ENCODE results near the gene DDX54. TPM values are rescaled to one million over a fixed set of nuclear protein-coding genes. Genes with fewer than 3 reads are reported as not detected.

Gene DDX54
- total RNA-seq, 4 donors from 2014 or later = 29.1 to 59.6 (median 52.7) TPM

DNA sequence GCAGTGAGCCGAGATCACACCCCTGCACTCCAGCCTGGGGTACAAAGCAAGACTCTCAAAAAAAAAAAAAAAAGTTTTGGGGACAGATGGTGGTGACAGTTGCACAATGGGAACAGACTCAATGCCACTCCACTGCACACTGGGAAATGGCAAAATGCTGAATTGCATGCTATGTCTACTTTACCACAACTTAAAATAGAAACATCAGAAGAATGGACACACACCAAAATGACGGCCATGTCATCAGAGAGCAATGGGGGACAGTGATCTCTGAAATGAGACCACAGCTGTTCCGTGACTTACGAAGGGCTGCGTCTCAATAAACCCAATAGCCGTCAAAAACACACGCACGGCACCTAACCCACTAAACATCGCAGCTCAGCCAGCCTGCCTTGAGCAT, 13.7 kb downstream of the DDX54 start:
- Histone ChIP-seq H3K9me3 (no peaks in the 10 kb centered on the region), H3K4me3 (no peak overlapping the region), H3K36me3 (peaks cover 84 to 100% (median 99%) of the 10 kb centered on the region in 4 donors), H3K27me3 (peaks cover 0 to 6% (median 0%) of the 10 kb centered on the region in 4 donors), H3K4me1 (no peaks in the 10 kb centered on the region), H3K27ac (replicated peaks in 1 of 4) (no peak overlapping the region)
- 96% methylated on average over 9 of the region's 9 CpGs for WGBS
- TF ChIP-seq CTCF (IDR thresholded peaks at IDR 0.05) (no peak), POLR2A (IDR thresholded peaks at IDR 0.05; ENCODE audit: low read depth) (no peak), EP300 (IDR thresholded peaks at IDR 0.05) (no peak), POLR2AphosphoS5 (IDR thresholded peaks at IDR 0.05) (no peak)
- DNase-seq (ENCODE audit: extremely low spot score) = no peak
- intact Hi-C loops (cut with DNase I) = loop anchor here (5.0 kb wide), 1 partner anchor 124 kb away; no protein-coding TSS in a partner anchor

- intact Hi-C loops (cut with DNase I) = loop anchor here (5.0 kb wide), 1 partner anchor 124 kb away; no protein-coding TSS in a partner anchor
- TF ChIP-seq EP300 (IDR thresholded peaks at IDR 0.05) (no peak), POLR2AphosphoS5 (IDR thresholded peaks at IDR 0.05) (no peak), CTCF (IDR thresholded peaks at IDR 0.05) (no peak)
- WGBS = 96% methylated on average over 4 of the region's 4 CpGs
- no peak overlapping the region for H3K4me3 ChIP-seq
- H3K27me3 ChIP-seq = peaks cover 0 to 6% (median 0%) of the 10 kb centered on the region in 4 donors
- DNase-seq (ENCODE audit: extremely low spot score) = no peak
- H3K4me1 ChIP-seq = no peaks in the 10 kb centered on the region
- no peaks in the 10 kb centered on the region for H3K9me3 ChIP-seq
- H3K27ac ChIP-seq (replicated peaks in 1 of 4) = no peak overlapping the region
- H3K36me3 ChIP-seq = peaks cover 84 to 100% (median 99%) of the 10 kb centered on the region in 4 donors
Observed at GRCh38 chr12:113170926-113171325, 14.4 kb downstream of the DDX54 start.

DNA sequence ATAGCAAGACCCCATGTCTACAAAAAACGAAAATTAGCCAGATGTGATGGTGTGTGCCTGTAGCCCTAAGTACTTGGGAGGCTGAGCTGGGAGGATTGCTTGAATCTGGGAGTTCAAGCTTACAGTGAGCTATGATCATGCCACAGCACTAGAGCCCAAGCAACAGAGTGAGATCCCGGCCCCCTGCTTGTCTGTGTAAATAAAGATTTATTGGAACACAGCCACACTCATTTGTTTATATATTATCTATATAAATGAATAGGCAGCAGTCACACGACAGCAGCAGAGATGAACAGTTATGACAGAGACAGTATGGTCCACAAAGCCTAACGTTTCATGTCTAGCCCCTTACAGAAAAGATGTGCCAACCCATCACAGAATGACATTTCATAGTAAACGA, 14.8 kb downstream of the DDX54 start:
- no peak for DNase-seq (ENCODE audit: extremely low spot score)
- no peaks in the 10 kb centered on the region for H3K9me3 ChIP-seq
- WGBS = 92% methylated on average over 5 of the region's 5 CpGs
- H3K36me3 ChIP-seq = peaks cover 87 to 100% (median 99%) of the 10 kb centered on the region in 4 donors
- intact Hi-C loops (cut with DNase I) = loop anchor here (5.0 kb wide), 1 partner anchor 123 kb away; no protein-coding TSS in a partner anchor
- peaks cover 0 to 6% (median 0%) of the 10 kb centered on the region in 4 donors for H3K27me3 ChIP-seq
- TF ChIP-seq POLR2AphosphoS5 (IDR thresholded peaks at IDR 0.05) (no peak), POLR2A (IDR thresholded peaks at IDR 0.05; ENCODE audit: low read depth) (no peak), EP300 (IDR thresholded peaks at IDR 0.05) (no peak), CTCF (IDR thresholded peaks at IDR 0.05) (no peak)
- no peak overlapping the region for H3K4me3 ChIP-seq
- H3K4me1 ChIP-seq = no peaks in the 10 kb centered on the region
- no peak overlapping the region for H3K27ac ChIP-seq (replicated peaks in 1 of 4)

- no peaks in the 10 kb centered on the region for H3K9me3 ChIP-seq
- H3K27me3 ChIP-seq = peaks cover 0 to 6% (median 0%) of the 10 kb centered on the region in 4 donors
- intact Hi-C loops (cut with DNase I) = loop anchor here (5.0 kb wide), 1 partner anchor 122 kb away; no protein-coding TSS in a partner anchor
- DNase-seq (ENCODE audit: extremely low spot score) = no peak
- H3K4me1 ChIP-seq = no peaks in the 10 kb centered on the region
- no peak overlapping the region for H3K27ac ChIP-seq (replicated peaks in 1 of 4)
- H3K36me3 ChIP-seq = peaks cover 85 to 100% (median 100%) of the 10 kb centered on the region in 4 donors
- WGBS = 95% methylated on average over 8 of the region's 13 CpGs
- no peak overlapping the region for H3K4me3 ChIP-seq
- TF ChIP-seq POLR2A (IDR thresholded peaks at IDR 0.05; ENCODE audit: low read depth) (no peak), POLR2AphosphoS5 (IDR thresholded peaks at IDR 0.05) (no peak), CTCF (IDR thresholded peaks at IDR 0.05) (no peak), EP300 (IDR thresholded peaks at IDR 0.05) (no peak)
Observed at GRCh38 chr12:113169697-113170096, 15.6 kb downstream of the DDX54 start.

GRCh38 chr12:113167868-113168267, 17.4 kb downstream of the DDX54 start:
- 91% methylated on average over 6 of the region's 10 CpGs for WGBS
- intact Hi-C loops (cut with DNase I) = no loop called here
- H3K36me3 ChIP-seq = peaks cover 87 to 100% (median 100%) of the 10 kb centered on the region in 4 donors
- H3K27me3 ChIP-seq = peaks cover 0 to 20% (median 0%) of the 10 kb centered on the region in 4 donors
- H3K9me3 ChIP-seq = no peaks in the 10 kb centered on the region
- H3K4me1 ChIP-seq = no peaks in the 10 kb centered on the region
- no peak overlapping the region for H3K4me3 ChIP-seq
- TF ChIP-seq EP300 (IDR thresholded peaks at IDR 0.05) (no peak), POLR2AphosphoS5 (IDR thresholded peaks at IDR 0.05) (no peak), CTCF (IDR thresholded peaks at IDR 0.05) (no peak), POLR2A (IDR thresholded peaks at IDR 0.05; ENCODE audit: low read depth) (no peak)
- no peak overlapping the region for H3K27ac ChIP-seq (replicated peaks in 1 of 4)
- DNase-seq (ENCODE audit: extremely low spot score) = no peak
